Activated naive CD4-positive, alpha-beta T cell treated with anti-CD3 and anti-CD28 coated beads, Interleukin-2, amount 10 ng/mL, durations not matched to agents 5 hours and 36 hours (primary cell): ENCODE measurements around the gene DRD4. TPM values are rescaled to one million over a fixed set of nuclear protein-coding genes. Genes with fewer than 3 reads are reported as not detected.

Experiments used
- total RNA-seq, 2 experiments: library from RNA; stranded (reverse); gene quantifications; one replicate each; pipeline ENCODE4 v1.2.3, GENCODE V29; 2021

DRD4 gene
- under 1 TPM; 0.26 to 0.45 TPM for total RNA-seq

DNA sequence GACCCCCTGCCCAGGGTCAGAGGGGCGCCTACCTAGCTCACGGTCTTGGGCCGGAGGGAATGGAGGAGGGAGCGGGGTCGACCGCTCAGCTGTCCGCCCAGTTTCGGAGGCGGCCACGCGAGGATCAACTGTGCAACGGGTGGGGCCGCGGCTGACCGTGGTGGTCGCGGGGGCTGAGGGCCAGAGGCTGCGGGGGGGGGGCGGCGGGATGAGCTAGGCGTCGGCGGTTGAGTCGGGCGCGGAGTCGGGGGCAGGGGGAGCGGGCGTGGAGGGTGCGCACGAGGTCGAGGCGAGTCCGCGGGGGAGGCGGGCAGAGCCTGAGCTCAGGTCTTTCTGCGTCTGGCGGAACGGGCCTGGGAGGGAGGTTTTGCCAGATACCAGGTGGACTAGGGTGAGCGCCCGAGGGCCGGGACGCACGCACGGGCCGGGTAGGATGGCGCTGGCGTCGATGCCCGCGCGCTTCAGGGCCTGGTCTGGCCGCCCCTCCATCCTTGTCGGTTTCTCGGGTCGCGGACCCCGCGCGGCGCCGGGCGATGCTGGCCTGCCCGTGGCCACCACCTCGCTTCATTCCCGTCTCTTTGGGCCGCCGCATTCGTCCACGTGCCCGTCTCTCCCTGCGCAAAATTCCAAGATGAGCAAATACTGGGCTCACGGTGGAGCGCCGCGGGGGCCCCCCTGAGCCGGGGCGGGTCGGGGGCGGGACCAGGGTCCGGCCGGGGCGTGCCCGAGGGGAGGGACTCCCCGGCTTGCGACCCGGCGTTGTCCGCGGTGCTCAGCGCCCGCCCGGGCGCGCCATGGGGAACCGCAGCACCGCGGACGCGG lies at the start of gene DRD4:
Gene DRD4, plus strand, starts transcription at position 759 of the 822 bp plus-strand sequence. Its CDS starts 36 bp downstream, at position 795.

DNA sequence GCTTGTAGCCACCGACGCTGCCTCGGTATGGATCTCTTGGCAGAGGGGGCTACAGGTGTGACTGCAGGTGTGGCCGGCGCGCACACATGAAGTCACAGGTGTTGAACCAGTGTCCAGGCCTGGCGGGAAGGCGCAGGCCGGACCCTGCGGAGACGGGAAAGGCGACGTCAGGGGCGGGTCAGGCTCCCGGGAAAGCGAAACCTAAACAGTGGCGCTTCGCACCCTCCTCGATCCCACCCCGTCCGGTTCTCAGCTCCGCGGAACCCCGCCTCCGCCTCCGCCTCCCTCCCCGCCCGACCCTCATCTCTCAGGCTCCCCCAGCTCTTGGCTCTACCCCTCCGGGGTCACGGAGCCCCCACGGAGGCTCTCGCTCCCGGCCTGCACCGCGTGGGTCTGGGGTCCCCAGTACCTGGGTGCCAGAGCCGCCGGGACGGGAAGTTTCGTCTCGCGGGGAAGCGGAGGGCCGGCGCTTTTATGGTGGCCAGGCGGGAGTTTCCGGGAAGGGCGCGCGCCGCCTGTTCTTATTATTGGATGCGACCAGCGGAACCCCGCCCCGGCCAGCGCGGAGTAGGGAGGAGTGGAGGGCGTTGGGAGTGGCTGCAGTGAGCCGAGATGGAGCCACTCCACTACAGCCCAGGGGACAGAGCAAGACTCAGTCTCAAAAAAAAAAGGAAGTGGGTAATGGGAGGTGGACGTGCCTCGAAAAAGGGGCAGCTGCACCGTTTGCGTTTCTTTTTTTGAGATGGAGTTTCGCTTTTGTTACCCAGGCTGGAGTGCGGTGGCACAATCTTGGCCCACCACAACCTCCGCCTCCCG lies 21.4 kb upstream of the DRD4 start, which contains the start of gene IRF7:
Gene IRF7, minus strand, starts transcription at position 447 of the 816 bp plus-strand sequence. CDS start 586 bp downstream, outside the sequence.

DNA sequence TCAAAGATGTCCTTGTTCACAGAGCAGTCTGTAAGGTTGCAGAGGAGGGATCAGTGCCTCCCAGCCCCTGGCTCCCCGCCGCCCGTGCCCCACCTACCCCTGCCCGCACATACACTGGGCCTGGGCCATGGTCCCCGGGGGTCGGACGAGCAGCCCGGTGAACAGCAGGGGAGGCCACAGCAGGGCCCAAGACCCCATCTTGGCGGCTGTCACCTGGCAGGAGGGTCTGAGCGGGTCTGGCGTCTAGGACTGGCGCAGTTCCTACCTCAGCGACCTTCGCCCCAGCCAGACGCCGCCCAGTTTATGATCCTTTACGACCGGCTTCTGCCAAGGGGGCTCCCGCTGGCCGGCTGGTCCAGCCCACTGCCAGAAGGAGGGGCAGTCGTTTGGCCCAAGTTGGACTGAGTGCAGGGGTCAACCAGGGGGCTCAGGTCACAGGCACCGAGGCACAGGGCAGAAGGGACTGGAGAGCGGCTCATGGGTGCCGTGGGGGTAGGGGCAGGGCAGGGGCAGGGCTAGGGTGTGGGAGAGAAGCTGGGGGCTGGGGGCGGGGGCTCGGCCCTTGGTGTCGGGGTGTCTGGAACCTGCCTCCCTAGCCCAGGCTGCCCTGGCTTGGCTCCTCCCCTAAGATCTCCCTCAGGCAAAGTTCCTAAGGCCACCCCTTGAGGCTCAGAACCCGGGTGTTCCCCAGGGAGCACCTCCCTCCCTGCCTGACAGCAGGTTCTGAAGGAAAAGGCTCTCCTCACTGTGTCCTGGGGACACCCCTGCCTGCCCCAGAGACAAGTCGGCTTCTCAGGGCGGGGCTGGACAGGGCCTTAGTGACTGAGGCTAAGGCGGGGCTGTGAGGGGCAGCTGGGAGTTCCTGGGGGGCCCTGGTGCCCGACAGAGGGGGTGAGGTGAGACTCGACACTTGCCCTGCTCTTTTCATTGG lies 12.1 kb upstream of the DRD4 start, which contains the start of gene CDHR5:
Gene CDHR5, minus strand, starts transcription at position 251 of the 931 bp plus-strand sequence. Its CDS starts 53 bp downstream, at position 198.

DNA sequence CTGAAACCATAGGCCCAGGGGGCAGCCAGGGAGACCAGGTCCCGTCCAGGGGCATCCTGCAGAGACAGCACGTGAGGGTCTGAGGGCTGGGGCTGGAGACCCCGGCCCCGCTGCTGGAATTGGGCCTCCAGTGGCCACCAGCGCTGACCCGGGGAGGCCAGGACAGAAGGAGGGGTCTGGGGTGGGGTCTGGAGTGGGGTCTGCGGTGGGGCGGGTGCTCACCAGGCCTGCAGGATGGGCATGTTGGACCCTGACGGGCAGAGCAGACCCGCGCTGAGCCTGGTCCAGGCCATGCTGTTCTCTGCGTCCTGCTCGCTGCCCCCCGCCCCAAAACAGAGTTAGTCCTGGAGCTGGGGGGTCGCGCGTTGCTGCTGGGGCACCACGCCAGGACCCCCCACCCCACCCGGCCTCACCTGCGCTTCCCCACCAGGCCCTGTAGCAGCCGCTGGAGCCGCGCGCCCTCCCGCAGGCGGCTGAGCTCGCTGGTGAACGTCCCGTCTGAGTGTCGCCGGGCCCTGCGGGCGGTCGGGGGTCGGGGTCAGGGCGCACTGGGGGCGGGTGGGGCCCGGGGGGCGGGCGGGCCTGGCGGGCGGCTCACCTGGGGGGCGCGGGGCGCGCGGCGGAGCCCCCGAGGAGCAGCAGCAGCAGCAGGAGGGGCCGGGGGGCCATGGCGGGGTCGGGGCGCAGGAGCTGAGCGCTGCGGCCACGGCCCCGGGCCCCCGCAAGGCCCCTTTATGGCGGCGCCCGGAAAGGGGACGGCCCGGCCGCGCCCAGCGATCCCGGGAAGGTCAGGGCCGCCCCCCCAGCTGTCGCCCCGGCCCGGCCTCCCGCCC lies 10.4 kb upstream of the DRD4 start, which contains the start of gene SCT:
Gene SCT, minus strand, starts transcription at position 707 of the 833 bp plus-strand sequence. Its CDS starts 38 bp downstream, at position 669.

Other genes starting within 250 kb of the DRD4 start
- gene PKP3, start 243.1 kb upstream of the DRD4 start, total RNA-seq = not detected
- gene SIGIRR, start 222.3 kb upstream of the DRD4 start, total RNA-seq = 100 to 1,000 TPM; 257 to 267 TPM
- 100 to 1,000 TPM in 1 of 2 experiments, 10 to 100 TPM in 1; 93.3 to 107 TPM for gene ANO9, start 195.3 kb upstream of the DRD4 start, total RNA-seq
- gene PTDSS2, start 187.0 kb upstream of the DRD4 start, total RNA-seq = 10 to 100 TPM; 23.5 to 23.6 TPM
- gene RNH1, start 130.0 kb upstream of the DRD4 start, total RNA-seq = 10 to 100 TPM; 83.0 to 84.3 TPM
- gene HRAS, start 101.7 kb upstream of the DRD4 start, total RNA-seq = 10 to 100 TPM; 41.8 to 43.6 TPM
- 1 to 10 TPM; 2.7 to 2.8 TPM for gene LRRC56, start 99.7 kb upstream of the DRD4 start, total RNA-seq
- gene LMNTD2, start 76.5 kb upstream of the DRD4 start, total RNA-seq = 1 to 10 TPM; 4.5 to 5.8 TPM
- 10 to 100 TPM; 32.9 to 36.1 TPM for gene RASSF7, start 76.3 kb upstream of the DRD4 start, total RNA-seq
- 10 to 100 TPM; 39.0 to 39.9 TPM for gene PHRF1, start 60.8 kb upstream of the DRD4 start, total RNA-seq
- gene IRF7, start 21.3 kb upstream of the DRD4 start, total RNA-seq = 10 to 100 TPM; 70.2 to 71.2 TPM
- gene CDHR5, start 12.3 kb upstream of the DRD4 start, total RNA-seq = not detected
- gene SCT, start 10.1 kb upstream of the DRD4 start, total RNA-seq = not detected
- gene DEAF1, start 58.0 kb downstream of the DRD4 start, total RNA-seq = 10 to 100 TPM; 54.2 to 59.1 TPM
- gene TMEM80, start 58.5 kb downstream of the DRD4 start, total RNA-seq = 10 to 100 TPM; 28.4 to 28.9 TPM
- 10 to 100 TPM; 17.4 to 20.3 TPM for gene EPS8L2, start 69.0 kb downstream of the DRD4 start, total RNA-seq
- 100 to 1,000 TPM; 205 to 218 TPM for gene TALDO1, start 110.2 kb downstream of the DRD4 start, total RNA-seq
- gene GATD1, start 140.2 kb downstream of the DRD4 start, total RNA-seq = 10 to 100 TPM; 55.0 to 58.2 TPM
- under 1 TPM; 0.39 to 0.58 TPM for gene CEND1, start 152.8 kb downstream of the DRD4 start, total RNA-seq
- 10 to 100 TPM; 36.7 to 41.3 TPM for gene SLC25A22, start 161.0 kb downstream of the DRD4 start, total RNA-seq
- 10 to 100 TPM; 52.2 to 55.3 TPM for gene PIDD1, start 168.0 kb downstream of the DRD4 start, total RNA-seq
- gene RPLP2, start 172.7 kb downstream of the DRD4 start, total RNA-seq = 1,000 to 10,000 TPM; 3,087 to 3,213 TPM
- gene PNPLA2, start 181.6 kb downstream of the DRD4 start, total RNA-seq = 10 to 100 TPM; 78.2 to 83.3 TPM
- gene CRACR2B, start 190.7 kb downstream of the DRD4 start, total RNA-seq = 10 to 100 TPM; 23.7 to 25.2 TPM
- 10 to 100 TPM; 33.5 to 36.2 TPM for gene CD151, start 195.7 kb downstream of the DRD4 start, total RNA-seq
- 10 to 100 TPM; 78.3 to 79.5 TPM for gene POLR2L, start 205.3 kb downstream of the DRD4 start, total RNA-seq
- gene TSPAN4, start 205.6 kb downstream of the DRD4 start, total RNA-seq = 1 to 10 TPM; 8.1 to 8.4 TPM